Peyer's patch (tissue), 4 donors: ENCODE results near the gene DTL. TPM values are rescaled to one million over a fixed set of nuclear protein-coding genes. Genes with fewer than 3 reads are reported as not detected.

Experiments used
- DNase-seq, 3 donors: peaks; one replicate each; pipeline ENCODE4 v3.0.0-alpha.2; 2017 to 2019
- H3K27ac ChIP-seq, 4 donors: fragments of 200-600 bp; sonication (generic); one replicate each; pipeline ENCODE4 v1.5.1; 2016 to 2019
- H3K27me3 ChIP-seq, 2 donors: fragments of 200-600 bp; sonication (generic); one replicate each; pipeline ENCODE4 v1.5.1; 2019
- H3K36me3 ChIP-seq, 3 donors: fragments of 200-600 bp; sonication (generic); one replicate each; pipeline ENCODE4 v1.5.1; 2016 to 2019
- H3K4me1 ChIP-seq, 4 donors: fragments of 200-600 bp; sonication (generic); one replicate each; pipeline ENCODE4 v1.5.1; 2016 to 2019
- H3K4me3 ChIP-seq, 4 donors: fragments of 200-600 bp; sonication (generic); 1 replicate in 3 of 4; 2 replicates in 1 of 4; pipeline ENCODE4 v1.5.1; 2016 to 2019; ENCODE audit warnings: mild to moderate bottlenecking in 1 of 4
- H3K9me3 ChIP-seq, 4 donors: fragments of 200-600 bp; sonication (generic); one replicate each; pipeline ENCODE4 v1.5.1; 2016 to 2019; ENCODE audit warnings: mild to moderate bottlenecking in 1 of 4
- CTCF ChIP-seq, 6 experiments: fragments of 450-650 bp in 4 of 6; fragments of 200-600 bp in 2 of 6; sonication (generic) in 1 of 6; IDR thresholded peaks; one replicate each; pipeline ENCODE4 v1.5.1; 2017 to 2019; ENCODE audit warnings: antibody characterized with exemption in 6 of 6, mild to moderate bottlenecking in 3 of 6, moderate library complexity in 1 of 6
- POLR2A ChIP-seq, 2 donors: fragments of 450-650 bp; IDR thresholded peaks; one replicate each; pipeline ENCODE4 v1.5.1; 2017; ENCODE audit warnings: antibody characterized with exemption in 2 of 2, mild to moderate bottlenecking in 2 of 2, moderate library complexity in 2 of 2
- total RNA-seq, 4 donors: library from RNA; depleted of rRNA; stranded (reverse); fragments of >200 nt; gene quantifications; one replicate each; pipeline ENCODE4 v1.1.0, GENCODE V29; 2016

Gene DTL
- total RNA-seq, 4 donors from 2014 or later, result 0.66 to 5.8 (median 3.7) TPM

GRCh38 chr1:212107481-212107880 is 71.9 kb downstream of the DTL start:
- peaks cover 0 to 28% (median 0%) of the 10 kb centered on the region in 4 donors for H3K4me1 ChIP-seq
- no peaks in the 10 kb centered on the region for H3K36me3 ChIP-seq
- DNase-seq, result no peak
- no peak overlapping the region for H3K4me3 ChIP-seq
- no peaks in the 10 kb centered on the region for H3K27me3 ChIP-seq
- H3K9me3 ChIP-seq, result no peaks in the 10 kb centered on the region
- H3K27ac ChIP-seq, result no peak overlapping the region
- TF ChIP-seq POLR2A (IDR thresholded peaks at IDR 0.05) (no peak), CTCF (IDR thresholded peaks at IDR 0.05) (no peak)

- no peak overlapping the region for H3K27ac ChIP-seq
- no peaks in the 10 kb centered on the region for H3K9me3 ChIP-seq
- H3K4me1 ChIP-seq, result peaks cover 0 to 28% (median 0%) of the 10 kb centered on the region in 4 donors
- no peaks in the 10 kb centered on the region for H3K36me3 ChIP-seq
- DNase-seq, result no peak
- H3K4me3 ChIP-seq, result no peak overlapping the region
- H3K27me3 ChIP-seq, result no peaks in the 10 kb centered on the region
- TF ChIP-seq POLR2A (IDR thresholded peaks at IDR 0.05) (no peak), CTCF (IDR thresholded peaks at IDR 0.05) (no peak)
Observed at GRCh38 chr1:212108187-212108586, 72.6 kb downstream of the DTL start.

- Histone ChIP-seq H3K9me3 (no peaks in the 10 kb centered on the region), H3K4me3 (no peak overlapping the region), H3K27ac (no peak overlapping the region), H3K27me3 (no peaks in the 10 kb centered on the region), H3K36me3 (no peaks in the 10 kb centered on the region), H3K4me1 (peaks cover 0 to 28% (median 0%) of the 10 kb centered on the region in 4 donors)
- DNase-seq, result no peak
- no peak for TF ChIP-seq CTCF (IDR thresholded peaks at IDR 0.05)
- no peak for TF ChIP-seq POLR2A (IDR thresholded peaks at IDR 0.05)
Observed at GRCh38 chr1:212108981-212109380, 73.4 kb downstream of the DTL start.

DNA sequence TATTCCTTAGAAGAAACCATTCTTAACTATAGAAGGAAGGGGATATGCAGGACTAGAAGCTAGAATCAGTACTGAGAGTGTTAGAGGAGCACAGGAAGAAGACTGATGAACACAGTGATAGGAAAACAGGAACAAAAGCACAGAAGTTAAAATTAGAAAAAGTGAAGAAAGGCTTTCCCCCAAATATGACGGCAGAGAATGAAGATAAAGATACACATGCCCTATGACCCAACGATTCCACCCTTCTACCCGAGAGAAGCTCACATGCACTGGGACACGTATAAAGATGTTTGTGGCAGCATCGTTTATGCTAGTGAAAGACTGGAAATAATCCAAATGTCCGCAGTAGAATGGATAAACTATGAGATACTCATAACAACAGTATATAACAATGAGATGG is 74.2 kb downstream of the DTL start:
- no peak for DNase-seq

DNA sequence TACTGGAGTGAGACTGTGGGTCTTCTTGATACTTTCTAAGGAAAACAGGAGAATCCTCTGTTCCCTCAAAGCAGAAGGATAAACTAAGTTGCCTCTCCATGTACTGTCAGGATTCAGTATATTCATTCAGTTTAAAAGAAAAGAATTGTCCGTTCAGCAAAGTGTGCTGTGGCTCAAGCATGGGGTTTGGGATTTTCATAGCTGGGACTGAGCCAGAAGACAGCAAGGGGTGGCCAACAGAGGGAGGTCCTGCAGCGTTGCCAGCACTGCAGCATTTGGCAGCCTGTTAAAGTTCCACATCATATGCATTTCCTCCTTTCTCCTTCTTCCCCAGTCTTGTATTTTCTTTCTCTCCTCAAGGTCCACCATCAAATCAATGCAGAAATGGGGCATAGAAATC is 75.1 kb downstream of the DTL start:
- H3K4me1 ChIP-seq, result peaks cover 0 to 18% (median 0%) of the 10 kb centered on the region in 4 donors
- H3K36me3 ChIP-seq, result no peaks in the 10 kb centered on the region
- H3K9me3 ChIP-seq, result no peaks in the 10 kb centered on the region
- H3K27ac ChIP-seq, result no peak overlapping the region
- H3K4me3 ChIP-seq, result no peak overlapping the region
- H3K27me3 ChIP-seq, result no peaks in the 10 kb centered on the region
- TF ChIP-seq POLR2A (IDR thresholded peaks at IDR 0.05), result no peak
- no peak for TF ChIP-seq CTCF (IDR thresholded peaks at IDR 0.05)
- no peak for DNase-seq

More for the DNA sequence above, 74.2 kb downstream of the DTL start:
- no peak overlapping the region for H3K4me3 ChIP-seq
- peaks cover 0 to 27% (median 0%) of the 10 kb centered on the region in 4 donors for H3K4me1 ChIP-seq
- no peak for TF ChIP-seq POLR2A (IDR thresholded peaks at IDR 0.05)
- TF ChIP-seq CTCF (IDR thresholded peaks at IDR 0.05), result no peak
- no peaks in the 10 kb centered on the region for H3K36me3 ChIP-seq
- no peak overlapping the region for H3K27ac ChIP-seq
- H3K9me3 ChIP-seq, result no peaks in the 10 kb centered on the region
- H3K27me3 ChIP-seq, result no peaks in the 10 kb centered on the region

GRCh38 chr1:212111536-212111935 is 76.0 kb downstream of the DTL start:
- no peak for DNase-seq

More at GRCh38 chr1:212111536-212111935, 76.0 kb downstream of the DTL start:
- Histone ChIP-seq H3K27ac (no peak overlapping the region), H3K4me1 (peaks cover 0 to 13% (median 0%) of the 10 kb centered on the region in 4 donors), H3K36me3 (no peaks in the 10 kb centered on the region), H3K9me3 (no peaks in the 10 kb centered on the region), H3K4me3 (no peak overlapping the region), H3K27me3 (no peaks in the 10 kb centered on the region)
- TF ChIP-seq POLR2A (IDR thresholded peaks at IDR 0.05) (no peak), CTCF (IDR thresholded peaks at IDR 0.05) (no peak)
